Muscle of leg (tissue), 11 donors: ENCODE data around the gene ARFGEF2. TPM values are rescaled to one million over a fixed set of nuclear protein-coding genes. Genes with fewer than 3 reads are reported as not detected.
"Not testable (repeated sequence)": the region's sequence is repeated elsewhere in the genome, so short reads cannot be mapped to it uniquely, and the experiment has no call there.

Experiments
- DNase-seq: peaks from one replicate; pipeline ENCODE4 v3.0.0; 2013
- H3K27ac ChIP-seq: one replicate; pipeline ENCODE4 v1.5.1; 2013; ENCODE audit warnings: mild to moderate bottlenecking, low read length, control low read depth
- H3K27me3 ChIP-seq: one replicate; pipeline ENCODE4 v1.6.1; 2013; ENCODE audit warnings: low read length; ENCODE audit not compliant: control insufficient read depth, insufficient read depth
- H3K36me3 ChIP-seq: one replicate; pipeline ENCODE4 v1.6.1; 2013; ENCODE audit warnings: low read length; ENCODE audit not compliant: control insufficient read depth, insufficient read depth
- H3K4me1 ChIP-seq: one replicate; pipeline ENCODE4 v1.6.1; 2013; ENCODE audit warnings: low read length; ENCODE audit not compliant: control insufficient read depth, insufficient read depth
- H3K4me3 ChIP-seq: one replicate; pipeline ENCODE4 v1.5.1; 2013; ENCODE audit warnings: low read length, control low read depth
- H3K9me3 ChIP-seq: replicated peaks from 2 replicates; pipeline ENCODE4 v1.6.1; 2013; ENCODE audit warnings: low read depth, low read length; ENCODE audit not compliant: control insufficient read depth
- WGBS: methylation state at CpG from one replicate; pipeline ENCODE4 v1.1.5; 2013; ENCODE audit warnings: missing lambda C conversion rate; ENCODE audit not compliant: insufficient coverage; 5-methylcytosine and 5-hydroxymethylcytosine counted together
- polyA plus RNA-seq, 8 donors: library from polyadenylated mRNA; unstranded; fragments of 120-200 nt; gene quantifications; one replicate each; pipeline versions ENCODE4 v1.2.1 to v1.2.3, GENCODE V29; 2013; ENCODE audit warnings: inconsistent platforms in 1 of 8, low replicate concordance in 1 of 8; ENCODE audit not compliant: insufficient read length in 8 of 8, insufficient read depth in 1 of 8
- total RNA-seq: library from RNA; stranded (reverse); fragments of 120-200 nt; gene quantifications from one replicate; pipeline ENCODE4 v1.2.4, GENCODE V29; 2013

The ARFGEF2 gene
- total and polyA plus RNA-seq, 9 donors = 10.2 to 16.8 (median 12.8) TPM

DNA sequence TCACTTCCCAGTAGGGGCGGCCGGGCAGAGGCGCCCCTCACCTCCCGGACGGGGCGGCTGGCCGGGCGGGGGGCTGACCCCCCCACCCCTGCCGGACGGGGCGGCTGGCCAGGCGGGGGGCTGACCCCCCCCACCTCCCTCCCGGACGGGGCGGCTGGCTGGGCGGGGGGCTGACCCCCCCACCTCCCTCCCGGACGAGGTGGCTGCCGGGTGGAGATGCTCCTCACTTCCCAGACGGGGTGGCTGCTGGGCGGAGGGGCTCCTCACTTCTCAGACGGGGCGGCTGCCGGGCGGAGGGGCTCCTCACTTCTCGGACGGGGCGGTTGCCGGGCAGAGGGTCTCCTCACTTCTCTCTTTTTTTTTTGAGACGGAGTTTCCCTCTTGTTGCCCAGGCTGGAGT lies 14.7 kb downstream of the ARFGEF2 start:
- not testable (repeated sequence) for H3K4me1 ChIP-seq, DNase-seq, H3K4me3 ChIP-seq, H3K36me3 ChIP-seq, H3K27ac ChIP-seq, H3K27me3 ChIP-seq, H3K9me3 ChIP-seq
- 86% methylated on average over 1 of the region's 30 CpGs for WGBS

- H3K27ac ChIP-seq = no peak overlapping the region
- no peaks in the 10 kb centered on the region for H3K9me3 ChIP-seq
- no peaks in the 10 kb centered on the region for H3K4me1 ChIP-seq
- no peaks in the 10 kb centered on the region for H3K27me3 ChIP-seq
- H3K4me3 ChIP-seq = no peak overlapping the region
- peaks cover 15% of the 10 kb centered on the region for H3K36me3 ChIP-seq
- no peak for DNase-seq
- WGBS = 49% methylated on average over 2 of the region's 5 CpGs
Measured at GRCh38 chr20:48937674-48938073, 16.2 kb downstream of the ARFGEF2 start.

GRCh38 chr20:48938670-48939069 lies 17.2 kb downstream of the ARFGEF2 start:
- no peaks in the 10 kb centered on the region for H3K4me1 ChIP-seq
- H3K36me3 ChIP-seq = peaks cover 22% of the 10 kb centered on the region
- H3K27me3 ChIP-seq = no peaks in the 10 kb centered on the region
- no peak overlapping the region for H3K27ac ChIP-seq
- 100% methylated on average over 1 of the region's 6 CpGs for WGBS
- H3K4me3 ChIP-seq = no peak overlapping the region
- no peak for DNase-seq
- no peaks in the 10 kb centered on the region for H3K9me3 ChIP-seq

DNA sequence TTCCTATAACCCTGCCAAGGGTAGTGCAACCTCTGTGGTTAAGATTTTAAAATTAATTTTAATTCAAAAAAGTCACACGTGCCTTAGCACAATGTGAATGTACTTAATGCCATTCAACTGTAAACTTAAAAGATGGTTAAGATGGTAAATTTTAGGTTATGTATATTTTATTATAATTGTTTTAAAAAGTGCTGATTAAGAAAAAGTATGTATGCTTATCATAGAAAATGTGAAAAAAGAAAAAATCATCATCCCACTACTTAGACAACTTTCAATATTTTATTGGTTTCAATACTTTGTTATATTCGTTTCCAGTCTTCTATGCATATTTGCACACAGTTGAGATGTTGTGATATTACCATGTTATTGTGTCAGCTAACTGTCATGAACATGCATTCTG lies 18.7 kb downstream of the ARFGEF2 start:
- no peaks in the 10 kb centered on the region for H3K4me1 ChIP-seq
- H3K27ac ChIP-seq = no peak overlapping the region
- DNase-seq = no peak
- H3K4me3 ChIP-seq = no peak overlapping the region
- H3K36me3 ChIP-seq = peaks cover 34% of the 10 kb centered on the region
- H3K27me3 ChIP-seq = no peaks in the 10 kb centered on the region
- WGBS = no CpG with 5 or more reads among the region's 2 CpGs
- no peaks in the 10 kb centered on the region for H3K9me3 ChIP-seq

DNA sequence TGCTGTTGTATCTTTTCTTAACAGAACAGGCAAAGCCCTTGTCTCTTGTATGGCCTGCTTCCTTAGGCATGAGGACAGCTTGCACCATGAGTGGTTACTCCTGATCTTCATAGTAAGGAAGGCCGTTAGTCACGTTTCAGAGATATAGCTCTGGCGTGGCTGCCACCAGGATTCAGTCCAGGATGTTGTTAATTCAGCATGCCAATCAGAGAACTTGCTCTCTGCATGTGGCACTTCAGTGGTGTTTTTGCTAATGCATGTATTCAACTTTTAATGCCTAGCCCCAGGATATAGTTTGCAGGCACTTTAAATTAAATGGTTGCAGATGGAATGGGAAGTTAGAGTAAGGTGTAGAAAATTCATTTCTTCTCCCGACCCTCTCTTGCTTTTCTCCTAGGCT lies 20.0 kb downstream of the ARFGEF2 start:
- Histone ChIP-seq H3K4me3 (no peak overlapping the region), H3K36me3 (peaks cover 46% of the 10 kb centered on the region), H3K9me3 (no peaks in the 10 kb centered on the region), H3K27ac (no peak overlapping the region), H3K4me1 (no peaks in the 10 kb centered on the region), H3K27me3 (no peaks in the 10 kb centered on the region)
- 62% methylated on average over 3 of the region's 4 CpGs for WGBS
- no peak for DNase-seq

DNA sequence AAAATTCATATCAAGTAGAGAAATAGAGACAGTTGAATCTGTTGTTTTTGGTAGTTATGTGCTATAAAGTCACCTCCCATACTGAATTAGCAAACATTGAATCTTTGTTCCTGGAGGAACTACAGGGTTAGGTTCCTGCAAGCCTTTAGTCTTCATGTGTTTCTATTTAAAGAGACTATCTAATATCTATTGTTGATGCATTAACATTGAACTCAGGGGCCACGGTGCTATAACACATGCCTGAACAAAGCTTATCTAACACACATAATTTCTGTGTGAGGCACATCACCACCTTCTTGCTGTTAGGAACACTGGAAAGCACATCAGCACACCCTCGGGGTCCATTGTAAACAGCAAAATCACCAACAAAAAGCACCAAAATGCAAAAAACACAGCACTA lies 21.2 kb downstream of the ARFGEF2 start:
- no peak overlapping the region for H3K27ac ChIP-seq
- H3K27me3 ChIP-seq = no peaks in the 10 kb centered on the region
- no peak for DNase-seq
- no peak overlapping the region for H3K4me3 ChIP-seq
- H3K4me1 ChIP-seq = no peaks in the 10 kb centered on the region
- WGBS = 100% methylated on average over 1 of the region's 2 CpGs
- no peaks in the 10 kb centered on the region for H3K9me3 ChIP-seq
- H3K36me3 ChIP-seq = peaks cover 50% of the 10 kb centered on the region

DNA sequence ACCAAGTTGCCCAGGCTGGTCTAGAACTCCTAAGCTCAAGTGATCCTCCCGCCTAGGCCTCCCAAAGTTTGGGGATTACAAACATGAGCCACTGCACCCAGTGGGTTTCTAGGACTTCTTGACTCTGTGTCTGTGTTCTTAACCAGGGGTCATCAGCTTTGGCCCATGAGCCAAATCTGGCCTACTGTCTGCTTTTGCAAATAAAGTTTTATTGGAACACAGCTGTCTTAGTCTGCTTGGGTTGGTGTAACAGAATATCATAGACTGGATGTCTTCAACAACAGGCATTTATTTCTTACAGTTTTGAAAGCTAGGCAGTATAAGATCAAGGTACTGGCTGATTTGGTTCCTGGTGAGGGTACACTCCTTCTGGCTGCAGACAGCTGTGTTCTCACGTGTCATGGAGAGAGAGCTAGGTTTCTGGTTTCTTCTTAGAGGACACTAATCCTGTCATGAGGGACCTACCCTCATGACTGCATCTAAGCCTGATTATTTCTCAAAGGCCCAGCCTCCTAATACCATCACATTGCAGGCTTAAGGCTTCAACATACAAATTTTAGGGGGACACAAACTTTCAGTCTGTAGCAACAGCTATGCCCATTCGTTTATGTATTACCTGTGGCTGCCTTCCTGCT lies 23.3 kb downstream of the ARFGEF2 start:
- Histone ChIP-seq H3K9me3 (no peaks in the 10 kb centered on the region), H3K36me3 (peaks cover 62% of the 10 kb centered on the region), H3K27ac (no peak overlapping the region), H3K4me3 (no peak overlapping the region), H3K4me1 (no peaks in the 10 kb centered on the region), H3K27me3 (no peaks in the 10 kb centered on the region)
- no peak for DNase-seq
- 86% methylated on average over 2 of the region's 3 CpGs for WGBS

DNA sequence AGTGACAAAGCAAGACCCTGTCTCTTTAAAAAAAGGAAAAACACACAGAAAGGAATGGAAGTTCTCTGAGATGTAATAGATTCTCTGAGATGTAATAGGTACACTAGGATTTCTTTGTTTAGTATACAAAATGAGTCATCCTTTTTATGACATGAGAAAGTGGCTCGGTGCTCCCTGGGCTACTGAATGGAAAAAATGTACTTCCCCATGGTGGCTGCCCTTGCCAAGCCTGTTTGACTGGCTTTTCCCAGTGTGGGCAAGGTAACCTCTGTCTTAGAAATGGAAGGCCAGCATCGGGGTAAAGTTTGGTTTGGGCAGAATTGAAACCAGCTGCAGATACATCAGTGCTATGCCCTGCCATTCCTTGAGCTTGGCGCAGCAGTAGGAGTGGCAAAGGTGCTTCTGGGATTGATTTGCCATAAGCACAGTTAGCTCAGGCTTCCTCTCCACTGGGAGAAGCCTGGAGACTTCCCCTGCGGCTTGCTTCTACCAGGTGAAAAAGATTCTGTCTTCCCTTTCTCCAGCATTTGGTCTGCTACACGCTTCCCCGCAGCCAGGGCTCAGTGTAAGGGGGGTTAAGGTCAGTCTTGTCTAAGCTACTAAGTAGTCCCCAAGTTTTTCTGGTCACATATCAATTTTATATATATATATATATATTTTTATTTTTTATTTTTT lies 24.5 kb downstream of the ARFGEF2 start:
- no peaks in the 10 kb centered on the region for H3K27me3 ChIP-seq
- H3K4me1 ChIP-seq = no peaks in the 10 kb centered on the region
- 61% methylated on average over 3 of the region's 6 CpGs for WGBS
- H3K36me3 ChIP-seq = peaks cover 67% of the 10 kb centered on the region
- H3K27ac ChIP-seq = no peak overlapping the region
- no peak overlapping the region for H3K4me3 ChIP-seq
- no peaks in the 10 kb centered on the region for H3K9me3 ChIP-seq
- DNase-seq = no peak

DNA sequence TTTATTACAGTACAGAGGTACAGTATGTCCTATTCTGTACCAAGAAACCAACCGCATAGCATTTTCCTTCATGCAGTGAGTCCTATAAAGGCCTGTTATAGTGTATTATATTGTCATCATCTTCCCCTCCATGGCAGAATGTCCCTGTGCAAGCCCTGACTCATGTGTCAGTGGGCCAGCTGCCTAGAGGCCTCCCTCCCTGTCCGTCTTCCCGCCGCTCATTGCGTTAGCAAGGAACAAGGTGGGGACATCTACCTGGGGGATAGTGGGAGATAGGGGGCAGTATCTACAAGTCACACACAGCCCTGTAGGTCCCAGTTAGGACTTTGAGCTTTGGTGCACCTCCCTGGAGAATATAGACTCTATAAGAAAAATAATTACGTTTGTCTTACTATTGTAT lies 27.1 kb downstream of the ARFGEF2 start:
- H3K27me3 ChIP-seq = no peaks in the 10 kb centered on the region
- DNase-seq = no peak
- H3K36me3 ChIP-seq = peaks cover 72% of the 10 kb centered on the region
- H3K9me3 ChIP-seq = no peaks in the 10 kb centered on the region
- H3K27ac ChIP-seq = no peak overlapping the region
- no CpG with 5 or more reads among the region's 6 CpGs for WGBS
- no peaks in the 10 kb centered on the region for H3K4me1 ChIP-seq
- no peak overlapping the region for H3K4me3 ChIP-seq

DNA sequence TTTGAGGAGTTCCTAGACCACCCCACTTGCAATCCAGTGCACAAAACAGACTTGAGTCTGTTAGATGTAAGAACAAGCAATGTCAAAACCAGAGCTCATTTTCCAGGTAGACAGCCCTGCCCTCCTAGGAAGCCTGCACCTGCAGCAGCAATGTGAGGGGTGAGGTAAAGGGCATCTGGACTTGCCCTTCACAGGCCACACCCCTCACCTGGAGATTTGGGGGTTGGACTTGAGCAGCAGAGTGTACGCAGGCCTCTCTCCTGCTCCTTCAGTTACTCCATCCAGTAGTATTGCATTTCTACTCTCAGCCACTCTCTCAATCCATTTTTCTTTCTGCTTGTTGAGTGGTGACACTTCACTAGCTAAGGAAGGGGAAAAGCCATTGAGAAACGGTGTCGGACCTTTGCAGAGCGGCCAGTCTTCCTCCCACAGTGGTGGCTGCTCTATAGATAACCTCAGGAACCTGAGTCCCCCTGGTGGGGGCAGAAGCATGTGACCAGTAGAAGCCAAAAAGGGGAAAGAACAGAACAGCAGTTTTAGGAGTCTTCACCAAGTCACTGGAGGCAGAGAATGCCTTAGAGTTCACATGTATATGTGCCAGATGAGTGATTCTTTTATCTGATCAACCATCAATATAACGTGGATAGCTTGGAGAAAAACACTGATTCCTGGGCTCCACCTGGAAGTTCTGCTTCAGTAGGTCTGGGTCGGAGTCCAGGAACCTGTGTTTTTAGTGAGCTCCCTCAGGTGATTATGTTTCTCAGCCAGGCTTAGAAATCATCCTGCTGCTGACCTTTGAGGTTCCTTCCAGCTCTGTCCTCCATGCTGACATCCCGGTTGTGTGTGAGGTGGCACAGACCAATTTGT lies 28.0 kb downstream of the ARFGEF2 start:
- Histone ChIP-seq H3K27ac (no peak overlapping the region), H3K4me1 (no peaks in the 10 kb centered on the region), H3K36me3 (peaks cover 72% of the 10 kb centered on the region), H3K27me3 (no peaks in the 10 kb centered on the region), H3K9me3 (no peaks in the 10 kb centered on the region), H3K4me3 (no peak overlapping the region)
- no peak for DNase-seq
- no CpG with 5 or more reads among the region's 7 CpGs for WGBS
